Activated CD4-positive, alpha-beta T cell treated with anti-CD3 and anti-CD28 coated beads for 36 hours (primary cell): ENCODE data around the gene UAP1L1. TPM values are rescaled to one million over a fixed set of nuclear protein-coding genes. Genes with fewer than 3 reads are reported as not detected.

Experiments
- ATAC-seq: fragments of 200-7000 bp; cut with Tn5 transposase; one replicate; pipeline ENCODE4 v1.10.0; 2021; ENCODE audit warnings: mild to moderate bottlenecking, moderate library complexity
- CTCF ChIA-PET: fragments of 350-600 bp; sonication (Branson Sonifier 250); formaldehyde crosslinking; loops from one replicate; lab custom pipeline; 2021; ENCODE audit warnings: antibody characterized with exemption; lab: Charles Lee
- POLR2A ChIA-PET: fragments of 350-600 bp; sonication (Branson Sonifier 250); formaldehyde crosslinking; loops from one replicate; lab custom pipeline; 2021; ENCODE audit warnings: antibody characterized with exemption, inconsistent platforms; lab: Charles Lee
- DNase-seq: peaks from one replicate; pipeline ENCODE4 v3.0.0-alpha.2; 2020
- H3K27ac Mint-ChIP-seq: one replicate; pipeline ENCODE4 v1.8.0; 2021; ENCODE audit warnings: mixed read lengths
- H3K27me3 Mint-ChIP-seq: one replicate; pipeline ENCODE4 v1.8.0; 2021; ENCODE audit warnings: mixed read lengths
- H3K36me3 Mint-ChIP-seq: one replicate; pipeline ENCODE4 v1.8.0; 2021; ENCODE audit warnings: low read depth, mixed read lengths
- H3K4me1 Mint-ChIP-seq: one replicate; pipeline ENCODE4 v1.8.0; 2021; ENCODE audit warnings: mixed read lengths
- H3K4me3 Mint-ChIP-seq: one replicate; pipeline ENCODE4 v1.8.0; 2021; ENCODE audit warnings: mild to moderate bottlenecking, moderate library complexity, mixed read lengths
- H3K9me3 Mint-ChIP-seq: one replicate; pipeline ENCODE4 v1.8.0; 2021; ENCODE audit warnings: low read depth, mixed read lengths
- intact Hi-C, 2 experiments: fragments of 100-400 bp; cut with DNase I in 1 of 2; cut with micrococcal nuclease in 1 of 2; formaldehyde crosslinking; loops; one replicate each; pipeline versions ENCODE4 v1.14.2 to v1.15.1; 2022 to 2024; cut with DNase I, micrococcal nuclease
- total RNA-seq, 2 experiments: library from RNA; stranded (reverse); gene quantifications; one replicate each; pipeline ENCODE4 v1.2.3, GENCODE V29; 2021

The UAP1L1 gene
- total RNA-seq, 2 experiments from 2014 or later, result 12.5 to 14.4 TPM

- Mint-ChIP-seq H3K4me1 (no peaks in the 10 kb centered on the region), H3K27me3 (no peaks in the 10 kb centered on the region), H3K36me3 (peaks cover 12% of the 10 kb centered on the region), H3K9me3 (peaks cover 2% of the 10 kb centered on the region), H3K4me3 (no peak overlapping the region), H3K27ac (no peak overlapping the region)
- DNase-seq (no peak), ATAC-seq (no peak)
- POLR2A ChIA-PET, result no interaction called here
- intact Hi-C loops, result no loop called here
- CTCF ChIA-PET, result no interaction called here
Observed at GRCh38 chr9:137103206-137103999, 26.1 kb downstream of the UAP1L1 start.

GRCh38 chr9:137105814-137106661, 28.7 kb downstream of the UAP1L1 start:
- Mint-ChIP-seq H3K9me3 (peaks cover 2% of the 10 kb centered on the region), H3K4me1 (no peaks in the 10 kb centered on the region), H3K4me3 (no peak overlapping the region), H3K27ac (no peak overlapping the region), H3K27me3 (no peaks in the 10 kb centered on the region), H3K36me3 (peaks cover 16% of the 10 kb centered on the region)
- DNase-seq, result no peak
- POLR2A ChIA-PET, result interaction anchor here (1.3 kb wide), 1 partner anchor 134 kb away, joined by 3 read pairs; no protein-coding TSS in a partner anchor
- intact Hi-C loops, result no loop called here
- CTCF ChIA-PET, result interaction anchor here (0.5 to 1.6 kb wide), 3 partner anchors 11 to 163 kb away, joined by 3 to 6 read pairs (median 3); partner anchors contain the start of gene SAPCD2
- ATAC-seq, result no peak

GRCh38 chr9:137106662-137107250, 29.4 kb downstream of the UAP1L1 start:
- H3K4me3 Mint-ChIP-seq, result no peak overlapping the region
- peaks cover 17% of the 10 kb centered on the region for H3K36me3 Mint-ChIP-seq
- no peaks in the 10 kb centered on the region for H3K4me1 Mint-ChIP-seq
- ChIA-PET POLR2A (interaction anchor here (0.7 to 1.3 kb wide), 2 partner anchors 20 to 134 kb away, joined by 3 read pairs; partner anchors contain the start of gene MAN1B1), CTCF (no interaction called here)
- H3K27me3 Mint-ChIP-seq, result no peaks in the 10 kb centered on the region
- DNase-seq (no peak), ATAC-seq (no peak)
- intact Hi-C loops, result no loop called here
- no peak overlapping the region for H3K27ac Mint-ChIP-seq
- peaks cover 2% of the 10 kb centered on the region for H3K9me3 Mint-ChIP-seq

GRCh38 chr9:137107312-137107921, 30.1 kb downstream of the UAP1L1 start:
- no peak for DNase-seq
- no peak overlapping the region for H3K4me3 Mint-ChIP-seq
- peaks cover 2% of the 10 kb centered on the region for H3K9me3 Mint-ChIP-seq
- H3K4me1 Mint-ChIP-seq, result no peaks in the 10 kb centered on the region
- H3K36me3 Mint-ChIP-seq, result peaks cover 17% of the 10 kb centered on the region
- no peak overlapping the region for H3K27ac Mint-ChIP-seq
- ChIA-PET POLR2A (interaction anchor here (0.7 kb wide), 1 partner anchor 20 kb away, joined by 3 read pairs; the partner anchor contains the start of gene MAN1B1), CTCF (interaction anchor here (0.6 kb wide), 1 partner anchor 21 kb away, joined by 3 read pairs; the partner anchor contains the start of gene MAN1B1)
- no peak for ATAC-seq
- intact Hi-C loops, result no loop called here
- H3K27me3 Mint-ChIP-seq, result no peaks in the 10 kb centered on the region

GRCh38 chr9:137107982-137108381, 30.7 kb downstream of the UAP1L1 start:
- ChIA-PET POLR2A (no interaction called here), CTCF (no interaction called here)
- Mint-ChIP-seq H3K36me3 (peaks cover 20% of the 10 kb centered on the region), H3K4me3 (no peak overlapping the region), H3K27ac (no peak overlapping the region), H3K4me1 (peaks cover 2% of the 10 kb centered on the region), H3K9me3 (peaks cover 2% of the 10 kb centered on the region), H3K27me3 (no peaks in the 10 kb centered on the region)
- no peak for ATAC-seq
- no peak for DNase-seq
- intact Hi-C loops, result no loop called here

- Mint-ChIP-seq H3K27ac (no peak overlapping the region), H3K4me3 (no peak overlapping the region), H3K4me1 (peaks cover 5% of the 10 kb centered on the region), H3K9me3 (peaks cover 2% of the 10 kb centered on the region), H3K36me3 (peaks cover 25% of the 10 kb centered on the region), H3K27me3 (no peaks in the 10 kb centered on the region)
- ChIA-PET CTCF (interaction anchor here (1.3 kb wide), 1 partner anchor 80 kb away, joined by 3 read pairs; no protein-coding TSS in a partner anchor), POLR2A (no interaction called here)
- ATAC-seq (no peak), DNase-seq (no peak)
- intact Hi-C loops, result no loop called here
Observed at GRCh38 chr9:137108608-137109249, 31.4 kb downstream of the UAP1L1 start.

- H3K27ac Mint-ChIP-seq, result no peak overlapping the region
- H3K4me3 Mint-ChIP-seq, result no peak overlapping the region
- no peaks in the 10 kb centered on the region for H3K9me3 Mint-ChIP-seq
- no peaks in the 10 kb centered on the region for H3K27me3 Mint-ChIP-seq
- peaks cover 5% of the 10 kb centered on the region for H3K4me1 Mint-ChIP-seq
- no peak for DNase-seq
- ChIA-PET CTCF (interaction anchor here (0.7 to 1.3 kb wide), 2 partner anchors 45 to 80 kb away, joined by 3 read pairs; no protein-coding TSS in a partner anchor), POLR2A (no interaction called here)
- intact Hi-C loops, result no loop called here
- H3K36me3 Mint-ChIP-seq, result peaks cover 25% of the 10 kb centered on the region
- no peak for ATAC-seq
Observed at GRCh38 chr9:137109250-137110146, 32.2 kb downstream of the UAP1L1 start.

GRCh38 chr9:137110147-137110910, 33.0 kb downstream of the UAP1L1 start:
- peaks cover 5% of the 10 kb centered on the region for H3K4me1 Mint-ChIP-seq
- DNase-seq, result no peak

More at GRCh38 chr9:137110147-137110910, 33.0 kb downstream of the UAP1L1 start:
- H3K4me3 Mint-ChIP-seq, result no peak overlapping the region
- ChIA-PET POLR2A (no interaction called here), CTCF (interaction anchor here (0.7 kb wide), 2 partner anchors 9 to 46 kb away, joined by 3 to 4 read pairs; no protein-coding TSS in a partner anchor)
- H3K27ac Mint-ChIP-seq, result no peak overlapping the region
- H3K27me3 Mint-ChIP-seq, result no peaks in the 10 kb centered on the region
- intact Hi-C loops, result no loop called here
- H3K36me3 Mint-ChIP-seq, result peaks cover 22% of the 10 kb centered on the region
- no peak for ATAC-seq
- H3K9me3 Mint-ChIP-seq, result no peaks in the 10 kb centered on the region
